SK-N-MC (cell line): ENCODE measurements around the gene EID2B.

Source experiments
- EZH2 ChIP-seq: fragments of 200-600 bp; sonication (generic); IDR thresholded peaks from one replicate; pipeline ENCODE4 v1.6.1; 2017; ENCODE audit warnings: antibody characterized with exemption
- POLR2AphosphoS5 ChIP-seq: IDR thresholded peaks from 2 replicates; pipeline ENCODE4 v1.6.1; 2012; ENCODE audit warnings: mild to moderate bottlenecking, low read depth, low read length, borderline replicate concordance

DNA sequence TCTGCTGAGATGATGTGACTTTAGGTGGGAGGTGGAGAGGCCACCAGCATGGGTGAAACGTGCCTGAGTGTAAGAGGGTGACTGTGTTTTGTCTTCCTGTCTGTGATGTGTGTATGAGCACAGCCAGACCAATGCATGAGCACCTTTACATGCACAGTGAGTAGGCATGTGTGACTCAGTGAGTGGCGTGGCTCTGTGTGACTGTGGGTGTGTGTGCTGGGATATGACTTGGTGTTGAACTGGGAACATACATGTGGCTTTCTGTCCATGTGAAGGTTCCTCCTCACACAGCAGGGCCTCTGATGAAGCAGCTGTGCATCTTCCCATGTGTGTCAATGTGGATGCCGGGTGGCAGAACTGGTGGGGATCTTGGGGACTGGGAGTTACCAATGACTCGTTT, 49.8 kb upstream of the EID2B start:
- TF ChIP-seq POLR2AphosphoS5, result no peak
- no peak for TF ChIP-seq EZH2
